GM12878 (cell line): ENCODE data around the gene C16orf92.

Experiments used
- CREB1 ChIP-seq: IDR thresholded peaks from 2 replicates; pipeline ENCODE4 v1.6.1; 2012; ENCODE audit warnings: low read depth, mild to moderate bottlenecking, inconsistent platforms
- CTCF ChIP-seq, 3 experiments: IDR thresholded peaks in 2 of 3; conservative IDR thresholded peaks in 1 of 3; 2 replicates each; pipeline ENCODE4 v1.5.1; 2011; ENCODE audit warnings: low read depth in 3 of 3, low read length in 3 of 3, mild to moderate bottlenecking in 3 of 3, control low read depth in 2 of 3, moderate library complexity in 2 of 3, inconsistent platforms in 1 of 3, mixed read lengths in 1 of 3; ENCODE audit not compliant: control insufficient read depth in 2 of 3, insufficient read depth in 1 of 3; ENCODE audit errors: extremely low read depth in 1 of 3
- E2F4 ChIP-seq: IDR thresholded peaks from 2 replicates; pipeline ENCODE4 v1.6.1; 2012; ENCODE audit warnings: low read depth, low read length, improper control_type of control experiment
- MYC ChIP-seq: IDR thresholded peaks from 2 replicates; pipeline ENCODE4 v1.6.1; 2011; ENCODE audit warnings: mild to moderate bottlenecking, low read length, moderate library complexity, inconsistent platforms; ENCODE audit not compliant: insufficient read depth, insufficient replicate concordance, insufficient read length, severe bottlenecking
- USF2 ChIP-seq: IDR thresholded peaks from 2 replicates; pipeline ENCODE4 v1.6.1; 2011; ENCODE audit warnings: low read depth, low read length, improper control_type of control experiment, borderline replicate concordance

- TF ChIP-seq CTCF (IDR thresholded peaks at IDR 0.05 in 2 of 3, conservative IDR thresholded peaks at IDR 0.05 in 1 of 3; ENCODE audit: control insufficient read depth in 2 of 3, extremely low read depth in 1 of 3, insufficient read depth in 1 of 3, low read depth in 3 of 3, low read length in 3 of 3) (no peak), USF2 (no peak), MYC (no peak), CREB1 (no peak), E2F4 (no peak)
These were observed 17.2 kb downstream of the C16orf92 start for GRCh38 chr16:30040221-30040620.
